Activated gamma-delta T cell treated with Interleukin-2 at 50 U/mL for 16 hours (primary cell): Measurements from ENCODE around the gene HIC1.

Experiments
- DNase-seq: peaks from one replicate; pipeline ENCODE4 v3.0.0-alpha.2; 2020

HIC1 gene

DNA sequence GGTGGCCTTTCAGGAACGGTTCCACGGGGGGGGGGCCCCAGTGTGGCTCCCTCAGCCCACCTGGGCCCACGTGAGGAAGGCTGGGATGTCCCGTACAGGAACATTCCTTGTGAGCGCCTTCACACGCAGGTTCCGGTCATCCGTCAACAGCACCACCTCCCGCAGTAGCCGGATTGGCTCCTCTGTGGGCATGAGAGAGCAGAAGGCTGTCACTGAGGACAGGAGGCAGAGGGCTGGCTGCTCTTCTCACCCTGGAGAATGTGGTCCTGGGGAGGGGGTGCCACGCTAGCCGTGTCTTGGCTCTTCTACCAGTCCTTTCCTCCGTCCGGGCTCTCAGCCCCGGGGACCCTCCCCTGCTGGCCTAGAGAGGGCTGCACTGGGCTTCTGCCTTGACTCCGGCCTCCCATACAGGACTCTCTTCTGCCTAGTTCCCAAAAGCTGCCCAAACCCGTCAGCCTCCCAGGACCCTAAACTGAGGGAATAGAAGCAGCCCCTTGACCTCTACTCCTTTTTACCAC lies 6.6 kb downstream of the HIC1 start:
- DNase-seq = no peak

DNA sequence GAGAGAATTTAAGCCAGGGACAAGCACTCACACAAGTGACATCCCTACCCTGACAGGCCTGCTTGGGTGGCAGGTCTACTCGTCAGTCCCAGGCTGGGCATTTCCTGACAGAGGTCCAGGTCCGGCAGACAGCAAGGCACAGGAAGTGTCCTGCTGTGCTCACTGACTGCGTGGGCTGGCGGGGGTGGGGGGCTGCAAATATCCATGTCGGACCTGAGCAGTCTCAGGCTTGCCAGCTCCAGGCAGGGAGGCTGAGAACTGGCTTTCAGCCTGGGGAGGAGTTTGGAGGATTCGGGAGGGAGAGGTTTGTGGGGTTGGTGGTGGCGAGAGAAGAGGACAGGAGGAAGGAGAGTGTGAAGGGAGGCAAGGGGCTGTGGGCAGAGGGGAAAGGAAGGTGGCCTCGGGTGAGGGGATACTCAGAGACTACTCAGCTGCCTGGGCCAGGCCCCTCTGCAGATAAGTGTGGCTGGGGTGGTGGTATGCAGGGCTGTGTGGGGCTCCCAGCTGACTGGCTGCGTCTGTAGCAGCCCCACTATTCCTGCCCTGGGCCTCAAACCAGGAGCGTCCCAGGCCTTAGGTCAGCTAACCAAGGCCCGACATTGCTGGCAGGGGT lies 7.8 kb downstream of the HIC1 start:
- DNase-seq = no peak

DNA sequence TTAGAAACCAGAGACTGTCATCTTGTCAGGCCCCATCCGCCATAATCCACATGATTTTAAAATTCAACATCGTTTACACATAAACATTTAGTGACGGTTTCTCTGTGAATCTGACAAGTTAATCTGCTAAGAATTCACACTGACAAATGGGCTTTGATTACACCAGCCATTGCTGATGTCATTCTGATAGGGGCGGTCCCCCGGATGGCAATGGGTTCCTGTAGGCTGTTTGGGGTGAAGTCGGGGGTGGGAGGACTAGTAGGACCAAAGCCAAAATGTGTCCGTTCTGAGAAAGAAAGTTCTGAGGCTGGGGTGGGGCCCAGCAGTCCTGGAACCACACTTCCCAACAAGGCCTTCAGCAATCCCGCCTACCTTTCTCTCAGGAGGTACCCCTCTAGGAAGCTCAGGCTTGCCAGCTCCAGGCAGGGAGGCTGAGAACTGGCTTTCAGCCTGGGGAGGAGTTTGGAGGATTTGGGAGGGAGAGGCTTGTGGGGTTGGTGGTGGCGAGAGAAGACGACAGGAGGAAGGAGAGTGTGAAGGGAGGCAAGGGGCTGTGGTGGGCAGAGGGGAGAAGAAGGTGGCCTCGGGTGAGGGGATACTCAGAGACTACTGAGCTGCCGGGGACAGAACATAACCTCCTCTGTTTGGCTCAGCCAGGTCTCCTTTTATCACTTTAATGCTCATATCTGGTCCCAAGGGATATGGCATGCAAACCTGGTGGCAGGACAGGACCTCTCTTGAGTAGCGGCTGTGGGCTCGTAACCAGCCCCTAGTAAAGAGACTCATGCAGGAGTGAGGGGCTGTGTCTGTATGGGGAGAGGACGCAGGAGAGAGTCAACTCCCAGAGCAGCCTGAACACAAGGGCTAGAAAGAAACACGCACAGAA lies 8.6 kb downstream of the HIC1 start:
- DNase-seq = no peak

DNA sequence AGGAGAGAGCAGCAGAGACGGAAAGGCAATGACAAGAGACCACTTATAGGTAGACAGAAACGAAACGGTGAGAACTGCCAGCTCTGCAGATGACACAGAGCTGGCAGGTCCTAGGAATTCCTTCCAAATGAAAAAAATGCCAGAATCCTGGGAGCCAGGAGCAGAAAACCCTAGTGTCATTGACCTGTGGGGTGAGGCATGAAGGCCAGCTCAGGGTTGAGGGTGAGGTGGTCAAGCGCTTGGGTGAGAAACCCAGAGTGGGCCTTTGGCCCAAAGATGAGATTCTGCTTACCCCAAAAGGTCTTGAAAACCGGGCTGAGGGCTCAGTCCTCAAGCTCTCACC lies 9.2 kb downstream of the HIC1 start:
- no peak for DNase-seq

DNA sequence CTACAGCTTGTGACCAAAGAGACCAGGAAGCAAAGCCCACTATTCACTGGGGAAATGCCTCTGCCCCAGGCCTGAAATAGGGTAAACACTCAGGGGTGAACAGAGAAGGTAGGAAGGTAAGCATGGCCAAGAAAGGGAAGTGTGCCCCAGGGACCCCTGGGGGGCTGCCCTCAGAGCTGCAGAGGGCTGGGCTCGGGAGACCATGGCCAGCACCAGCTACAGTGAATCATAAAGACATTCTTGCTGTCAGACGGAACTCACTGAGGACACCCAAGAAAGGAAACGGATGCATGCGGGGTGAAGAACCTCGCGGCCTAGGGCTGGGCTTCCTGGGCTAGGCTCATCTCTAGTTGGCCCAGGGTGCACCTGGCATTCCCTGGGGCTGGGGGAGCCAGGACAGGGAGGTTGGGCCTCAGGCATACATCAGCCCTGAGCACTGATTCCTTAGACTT lies 9.6 kb downstream of the HIC1 start:
- no peak for DNase-seq

DNA sequence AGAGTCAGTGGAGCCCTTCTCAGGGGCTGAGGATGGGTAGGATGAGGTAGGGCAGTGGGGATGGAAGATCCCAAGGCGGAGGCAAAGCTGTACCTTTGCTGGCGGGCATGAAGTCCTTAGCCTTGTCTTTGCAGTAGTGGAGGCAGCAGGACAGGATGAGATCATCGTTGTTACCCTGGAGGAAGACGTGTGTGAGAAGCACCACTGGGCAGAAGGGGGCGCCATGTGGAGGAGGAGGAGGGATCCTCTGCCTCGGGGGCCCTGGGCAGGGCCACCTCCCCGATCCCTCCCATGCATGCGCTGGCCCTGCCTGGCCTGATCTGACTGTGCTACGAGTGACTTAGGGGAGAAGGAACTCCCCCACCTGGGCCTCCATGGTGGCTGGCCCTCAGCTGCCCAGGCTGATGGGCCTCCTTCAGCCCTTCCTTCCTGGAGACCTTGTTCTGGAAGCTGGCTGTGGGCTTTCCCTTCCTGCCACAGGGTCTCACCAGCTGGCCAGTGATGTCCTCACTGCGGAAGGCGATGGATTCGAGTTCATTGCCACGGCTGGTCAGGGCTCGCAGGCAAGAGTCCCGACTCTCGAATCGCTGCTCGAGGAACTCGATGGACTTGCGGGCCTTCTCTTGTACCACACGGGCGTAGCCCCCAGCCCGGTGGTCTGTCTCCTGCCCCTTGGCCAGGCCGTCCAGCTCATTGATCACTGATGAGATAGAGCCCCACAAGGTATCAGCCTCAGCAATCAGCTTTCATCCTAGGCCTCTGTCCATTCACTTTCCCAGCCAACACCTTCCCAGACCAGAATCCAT lies 10.3 kb downstream of the HIC1 start:
- no peak for DNase-seq

DNA sequence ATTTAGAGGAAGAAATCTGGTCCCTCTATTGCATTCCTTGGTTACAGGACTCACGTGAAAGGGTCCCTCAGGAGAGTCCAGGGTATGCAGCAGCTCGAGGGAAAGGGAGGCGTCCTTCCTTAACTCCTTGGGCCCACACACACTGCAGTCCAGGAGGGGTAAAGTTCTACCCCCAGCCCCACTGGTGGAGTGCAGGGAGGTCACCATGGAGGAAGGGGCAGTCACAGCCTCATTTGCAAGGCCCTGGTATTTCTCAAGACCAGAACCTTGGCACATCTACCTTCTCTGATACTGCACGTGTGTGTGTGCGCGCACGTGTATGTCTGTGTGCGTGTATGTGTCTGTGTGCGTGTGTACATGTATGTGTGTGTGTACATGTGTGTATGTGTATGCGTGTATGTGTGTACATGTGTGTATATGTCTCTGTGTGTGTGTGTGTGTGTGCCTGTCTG lies 11.1 kb downstream of the HIC1 start:
- no peak for DNase-seq

DNA sequence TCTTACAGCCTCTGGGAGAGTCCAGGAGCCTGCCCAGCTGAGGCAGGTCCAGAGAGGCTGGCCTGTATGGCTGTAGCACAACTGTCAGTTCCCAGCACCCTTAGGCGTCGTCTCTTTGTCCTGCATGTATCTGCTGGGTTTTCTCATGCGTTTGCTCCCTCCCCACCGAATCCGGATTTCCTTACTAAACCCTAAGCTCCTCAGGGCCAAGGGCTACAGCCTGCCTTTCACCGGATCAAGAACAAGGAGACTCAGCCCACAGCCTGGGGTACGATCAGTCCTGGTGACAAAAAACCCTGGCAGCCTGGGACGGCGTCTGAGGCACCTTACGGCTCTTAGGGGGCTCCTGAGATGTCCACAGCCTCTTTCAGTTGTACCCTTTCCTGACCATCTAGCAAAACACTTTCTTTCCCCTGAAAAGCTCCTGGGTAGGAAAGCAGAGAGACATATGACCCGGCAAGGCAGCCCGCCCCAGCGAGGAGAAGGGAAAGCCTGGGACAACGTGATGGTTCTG lies 12.2 kb downstream of the HIC1 start:
- no peak for DNase-seq

DNA sequence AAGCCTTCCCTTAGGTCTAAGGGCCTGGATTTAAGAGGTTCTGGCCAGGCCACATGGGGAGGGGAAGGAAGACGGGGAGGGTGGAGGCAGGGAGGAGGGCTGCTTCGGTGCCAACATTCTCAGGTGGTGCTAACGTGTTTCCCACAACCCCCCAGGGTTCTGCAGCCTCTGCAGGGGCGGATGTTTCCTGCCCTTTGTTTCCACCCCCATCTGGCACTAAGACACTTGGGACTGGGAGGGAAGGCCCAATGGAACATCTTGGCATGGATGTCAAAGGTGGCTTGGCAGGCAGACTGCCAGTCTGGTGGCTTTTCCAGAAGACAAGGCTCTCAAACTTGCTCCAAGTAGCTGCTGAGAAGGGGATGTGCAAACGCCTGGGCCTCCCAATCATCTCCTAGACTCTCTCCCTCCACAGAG lies 12.7 kb downstream of the HIC1 start:
- no peak for DNase-seq

DNA sequence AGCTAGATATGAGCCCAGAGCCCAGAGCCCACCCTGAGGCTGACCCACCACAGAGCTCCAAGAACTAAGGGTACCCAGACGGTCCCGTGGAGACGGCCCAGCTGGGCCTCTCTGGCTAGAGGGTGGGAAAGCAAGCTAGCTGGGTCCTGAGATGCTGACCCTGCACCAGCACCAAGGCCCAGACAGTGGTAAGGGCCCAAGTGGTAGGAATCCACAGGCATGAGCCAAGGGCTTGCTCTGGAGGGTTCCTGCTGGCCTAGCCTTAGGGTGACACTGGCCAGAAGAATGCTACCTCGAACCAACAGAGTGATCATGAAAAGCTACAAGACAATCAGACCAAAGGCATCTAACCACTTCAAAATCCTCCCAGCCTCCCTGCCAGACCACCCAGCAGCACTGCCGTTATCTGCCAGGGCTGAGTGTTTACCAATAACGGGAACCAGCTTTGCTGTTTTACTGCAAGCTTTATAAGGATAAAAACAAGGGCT lies 13.2 kb downstream of the HIC1 start:
- no peak for DNase-seq

DNA sequence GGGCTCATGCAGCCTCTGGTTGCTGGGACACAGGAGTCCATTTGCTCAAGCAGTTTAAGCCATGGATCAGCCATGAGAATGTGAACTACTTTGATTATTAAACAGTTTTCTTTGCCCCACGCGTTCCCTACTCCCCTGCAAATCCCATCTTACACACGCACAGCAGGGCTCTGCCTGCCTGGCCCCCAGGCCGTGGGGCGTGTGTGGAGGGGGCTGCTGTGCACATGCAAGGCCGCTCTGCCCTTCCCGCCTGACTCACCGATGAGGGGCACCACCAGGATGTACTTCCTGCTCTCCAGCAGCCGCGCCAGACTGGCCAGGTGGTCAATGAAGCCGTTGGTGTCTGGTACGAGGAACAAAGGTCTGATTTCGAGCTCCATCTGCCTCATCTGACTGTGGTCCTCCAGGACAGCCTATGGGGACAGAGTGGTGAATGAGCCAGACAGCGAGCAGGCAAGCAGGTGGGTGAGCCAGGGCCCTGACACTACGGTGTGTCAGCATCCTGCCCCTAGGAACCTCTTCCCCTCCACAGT lies 13.7 kb downstream of the HIC1 start:
- no peak for DNase-seq

DNA sequence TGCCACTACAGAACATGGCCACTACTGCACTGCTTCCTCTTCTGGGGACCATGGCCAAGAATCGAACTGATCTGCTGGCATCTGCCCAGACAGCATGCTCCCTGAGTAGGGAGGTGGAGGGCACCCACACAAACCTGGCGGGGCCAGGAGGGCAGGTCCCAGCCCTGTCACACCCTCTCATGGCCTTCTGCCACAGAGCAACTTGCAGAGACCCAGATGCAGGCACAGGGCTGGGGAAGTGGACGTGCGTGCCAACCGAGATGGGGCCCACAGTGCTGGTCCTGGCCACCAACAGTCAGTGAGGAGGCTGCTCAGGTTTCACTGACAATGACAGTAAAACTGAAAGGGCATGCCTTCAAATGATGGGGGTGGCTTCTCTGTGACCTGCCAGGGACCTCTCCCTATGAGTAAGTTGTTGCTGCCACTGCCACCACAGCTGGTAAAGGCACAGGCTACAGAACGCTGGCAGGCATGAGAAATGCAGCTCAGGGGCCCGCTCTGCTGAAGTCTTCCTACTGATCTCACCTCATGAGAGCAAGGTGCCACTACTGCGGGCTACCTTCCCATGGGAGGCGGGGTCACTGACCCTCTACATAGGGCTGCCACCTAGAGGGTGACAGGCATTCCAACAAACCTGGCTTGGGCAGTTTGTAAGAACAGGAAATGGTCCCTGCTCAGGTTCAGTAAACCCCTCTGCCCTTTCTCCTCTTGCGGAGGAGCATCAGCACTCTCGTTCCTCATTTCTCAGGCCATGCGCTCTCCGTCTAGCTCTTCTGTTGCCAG lies 15.5 kb downstream of the HIC1 start:
- DNase-seq = no peak

DNA sequence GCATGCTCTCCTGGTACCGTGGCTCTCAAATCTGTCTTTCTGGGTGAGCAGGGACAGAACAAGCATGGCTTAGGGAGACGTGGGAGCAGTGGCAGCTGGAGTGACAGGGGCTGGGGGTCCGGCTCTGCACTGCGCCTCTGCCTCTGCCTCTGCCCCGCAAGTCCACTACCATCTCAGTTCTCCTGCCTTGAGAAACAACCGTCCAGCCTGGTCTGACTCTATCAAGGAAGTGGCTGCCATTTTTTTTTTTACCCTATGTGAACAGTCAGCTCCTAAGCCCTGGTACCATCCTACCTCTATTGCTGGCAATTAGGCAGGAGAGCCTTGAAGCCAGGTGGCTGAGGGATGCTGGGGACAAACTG lies 16.1 kb downstream of the HIC1 start:
- DNase-seq = no peak

DNA sequence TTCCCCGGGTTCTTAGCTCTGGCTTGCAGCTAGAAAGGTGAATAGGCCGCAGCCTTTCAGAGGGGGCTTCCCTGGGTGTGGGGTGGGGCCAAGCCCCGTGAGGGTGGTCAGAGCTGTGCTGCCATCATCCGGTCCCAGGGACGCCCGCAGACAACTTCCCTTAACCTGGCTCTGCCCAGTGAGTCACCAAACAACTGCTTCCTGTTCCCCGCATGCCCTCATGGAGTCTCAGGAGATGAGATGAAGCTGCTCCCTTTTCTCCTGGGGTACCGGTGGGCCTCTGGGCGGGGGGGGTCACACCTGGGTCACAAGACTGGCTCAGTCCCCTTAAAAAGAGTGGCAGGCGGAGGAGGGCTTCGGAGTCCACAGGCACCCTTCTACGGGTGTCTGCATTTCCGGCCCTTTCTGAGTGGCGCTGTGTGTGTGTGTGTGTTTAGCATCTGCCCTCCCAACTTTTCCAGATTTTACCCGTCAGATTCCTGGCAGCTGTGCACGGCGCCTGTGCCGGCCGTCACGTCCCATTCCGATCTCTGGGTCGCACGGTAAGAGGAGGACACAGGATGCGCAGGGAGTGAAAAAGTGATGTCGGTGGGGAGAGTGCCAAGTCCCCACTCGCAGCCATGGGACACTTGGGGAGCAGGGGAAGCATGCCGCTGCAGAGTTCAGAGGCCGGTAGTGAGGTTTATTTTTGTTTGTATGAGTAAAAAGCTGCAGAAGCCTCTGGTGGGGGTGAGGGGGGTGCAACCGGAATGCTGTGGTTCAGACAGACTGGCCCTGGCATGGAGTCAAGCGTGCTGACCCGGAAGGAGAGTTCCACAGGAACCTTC lies 16.8 kb downstream of the HIC1 start:
- DNase-seq = no peak

DNA sequence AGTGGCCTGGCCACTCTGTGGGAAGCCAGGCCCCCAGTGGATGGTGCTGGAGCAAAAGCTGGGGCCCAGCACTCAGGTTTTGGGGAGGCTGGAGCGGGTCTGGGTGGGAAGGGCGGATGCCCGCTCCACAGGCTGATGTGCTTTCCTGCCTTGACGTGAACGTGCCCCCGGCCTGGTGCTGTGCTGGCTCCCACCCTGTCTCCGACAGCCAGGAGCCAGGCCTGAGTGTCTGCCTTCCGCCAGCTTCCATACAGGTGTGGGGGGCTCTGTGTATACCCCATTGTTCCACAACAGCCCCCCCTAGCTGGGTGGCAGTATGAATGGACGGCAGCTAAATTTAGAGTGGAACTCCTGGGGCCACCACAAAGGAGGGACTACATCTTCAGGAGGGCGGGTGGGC lies 20.0 kb downstream of the HIC1 start:
- DNase-seq = no peak

DNA sequence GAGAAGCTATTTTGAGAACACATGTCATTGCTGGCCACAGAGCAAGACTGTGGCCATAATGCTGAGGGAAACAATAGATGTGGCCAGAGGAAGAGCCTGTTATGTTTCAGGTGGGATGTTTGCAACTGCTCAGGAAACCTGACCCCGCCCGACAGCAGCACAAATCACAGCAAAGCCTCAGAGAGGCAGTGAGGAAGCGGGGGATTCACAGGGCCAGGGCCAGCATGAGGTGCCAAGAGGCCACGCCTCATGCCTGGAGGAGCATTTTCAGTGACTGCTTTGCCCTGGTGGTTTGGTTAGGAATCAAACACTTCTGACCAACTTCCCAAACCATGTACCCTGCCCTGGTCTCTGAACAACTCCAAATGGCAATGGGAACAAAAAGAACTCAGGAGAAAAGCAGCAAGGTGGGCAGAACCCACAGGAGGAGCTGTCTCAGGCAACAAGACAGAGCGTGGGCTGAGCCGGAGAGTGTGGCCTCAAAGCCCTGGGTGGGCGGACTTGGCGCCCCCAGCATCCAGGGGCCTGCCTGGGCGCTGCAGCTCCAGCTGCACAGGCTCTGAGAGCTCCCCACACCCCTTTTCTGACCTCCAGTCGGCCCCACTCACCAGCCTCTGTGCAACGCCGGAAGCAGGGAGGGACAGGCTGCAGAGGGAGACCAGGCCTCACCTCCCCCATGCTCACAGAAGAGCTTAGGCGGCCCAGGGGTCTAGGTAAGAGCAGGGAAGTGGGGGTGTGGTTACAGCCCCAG lies 20.6 kb downstream of the HIC1 start:
- no peak for DNase-seq

DNA sequence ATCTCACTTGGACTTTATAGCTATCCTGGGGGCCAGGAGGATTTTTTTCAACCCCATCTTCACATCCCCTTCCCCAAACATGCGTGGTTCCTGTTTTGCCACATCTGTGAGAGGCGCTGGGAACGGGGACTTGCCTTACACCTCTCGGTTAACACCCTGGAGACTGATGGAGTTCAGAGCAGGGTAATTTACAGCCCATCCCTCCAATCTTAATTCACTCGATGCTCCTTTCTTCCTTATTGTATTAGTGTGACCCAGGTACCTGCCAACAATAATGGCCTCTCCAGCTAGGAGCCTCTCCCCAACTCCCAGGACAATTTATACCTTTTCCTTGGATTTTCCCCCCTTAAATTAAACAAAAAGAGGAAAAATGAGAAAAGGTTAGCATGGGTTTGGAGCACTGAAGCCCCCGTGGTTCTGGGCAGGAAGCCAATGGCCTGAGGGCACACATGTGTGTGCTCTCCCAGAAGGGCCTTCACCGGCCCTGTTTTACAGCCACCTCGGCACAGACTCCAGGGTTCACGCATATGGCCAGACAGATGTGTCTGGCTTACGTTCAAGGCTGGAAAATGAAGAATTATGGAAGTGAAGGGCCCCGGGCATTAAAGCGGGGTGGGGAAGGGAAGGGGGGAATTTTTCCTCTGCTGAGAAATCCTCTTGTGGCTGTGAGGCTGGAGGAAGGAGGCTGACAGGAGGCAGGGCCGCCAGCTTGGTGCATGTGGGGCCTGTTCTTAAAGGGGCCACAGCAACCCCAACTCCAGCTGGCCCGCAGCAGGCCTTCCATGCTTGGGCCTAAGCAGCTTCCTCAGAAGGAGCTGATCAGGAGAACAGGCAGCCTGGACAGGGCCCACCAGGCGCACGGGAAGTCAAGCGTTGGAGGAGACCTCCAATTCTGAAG lies 21.4 kb downstream of the HIC1 start:
- no peak for DNase-seq

DNA sequence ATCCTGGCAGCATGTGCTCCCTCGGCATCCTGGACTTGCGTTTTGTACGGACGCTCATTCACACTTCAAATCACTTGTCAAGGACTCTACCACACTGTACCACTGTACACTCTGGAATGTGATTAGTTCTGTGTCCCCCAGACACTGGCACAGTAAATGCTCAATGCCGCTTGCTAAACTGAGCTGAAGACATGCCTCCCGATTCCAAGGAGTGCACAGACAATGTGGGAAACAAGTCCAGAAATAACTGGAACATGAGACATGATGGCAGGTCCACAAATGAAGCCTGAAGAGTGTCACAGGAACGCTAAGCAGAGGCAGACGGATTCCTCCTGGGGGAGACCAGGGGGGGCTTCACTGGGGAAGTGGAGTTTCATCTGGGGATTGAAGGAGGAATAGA lies 22.1 kb downstream of the HIC1 start:
- DNase-seq = no peak

DNA sequence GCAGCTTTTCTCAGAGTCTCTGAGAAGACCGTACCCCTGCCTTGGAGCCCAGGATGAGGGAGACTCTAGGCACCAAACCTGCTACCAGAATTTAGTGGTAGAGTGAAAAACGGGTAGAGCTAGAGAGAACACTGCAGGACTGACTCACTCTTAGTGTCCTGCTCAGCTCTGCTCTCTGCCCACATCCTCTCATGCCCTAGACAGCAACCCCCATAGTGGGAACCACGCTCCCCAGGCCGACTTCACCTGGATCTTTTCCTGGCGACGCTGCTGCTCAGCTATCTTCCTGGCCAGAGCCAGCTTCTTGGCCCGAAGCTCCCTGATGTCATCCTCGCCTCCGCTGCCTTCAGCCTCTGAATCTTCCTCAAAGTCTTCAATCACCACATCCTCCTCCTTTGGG lies 26.7 kb downstream of the HIC1 start:
- DNase-seq = no peak
